Measurements from ENCODE around the gene BUB3. TPM values are rescaled to one million over a fixed set of nuclear protein-coding genes. Genes with fewer than 3 reads are reported as not detected.
A peak's percentile ranks its signal among the peaks of the same experiment; 100 is the strongest.

The BUB3 gene
- total RNA-seq, 1 donor from 2014 or later = 245 TPM

GRCh38 chr10:123150986-123151736 is 3.0 kb upstream of the BUB3 start:
- peaks cover 41% of the 10 kb centered on the region for H3K4me1 ChIP-seq
- H3K36me3 ChIP-seq = peaks cover 10% of the 10 kb centered on the region
- H3K4me3 ChIP-seq = peak overlapping the region; percentile 43
- peaks cover 51% of the 10 kb centered on the region for H3K27me3 Mint-ChIP-seq (ENCODE audit: insufficient read depth, low read depth)
- peak overlapping the region; percentile 64 for H2AFZ ChIP-seq (replicated peaks)
- H3K27ac ChIP-seq = no peak overlapping the region
- peaks cover 65% of the 10 kb centered on the region for H4K20me1 ChIP-seq (ENCODE audit: low read depth)
- no peak overlapping the region for H3K9ac ChIP-seq
- DNase-seq (ENCODE audit: low spot score) = peak; percentile 71
- H3K4me1 Mint-ChIP-seq = peaks cover 42% of the 10 kb centered on the region
- H3K36me3 Mint-ChIP-seq = peaks cover 6% of the 10 kb centered on the region
- peaks cover 19% of the 10 kb centered on the region for H3K79me2 ChIP-seq (ENCODE audit: low read depth)
- peaks cover 35% of the 10 kb centered on the region for H3F3A ChIP-seq (ENCODE audit: low read depth)
- H3K9me3 Mint-ChIP-seq = peaks cover 2% of the 10 kb centered on the region
- peaks cover 76% of the 10 kb centered on the region for H3K27me3 ChIP-seq
- H3K9me3 ChIP-seq (ENCODE audit: low read depth) = no peaks in the 10 kb centered on the region
- peak; percentile 94 for TF ChIP-seq EZH2 (IDR thresholded peaks at IDR 0.05)
- peak; percentile 9 for TF ChIP-seq CTCF (IDR thresholded peaks at IDR 0.05)
- peak; percentile 91 for TF ChIP-seq EZH2phosphoT487 (IDR thresholded peaks at IDR 0.05)
- peak overlapping the region; percentile 76 for H3K4me3 Mint-ChIP-seq
- no peak overlapping the region for H3K27ac Mint-ChIP-seq
- peak overlapping the region; percentile 80 for H3K4me2 ChIP-seq

- peaks cover under 1% of the 10 kb centered on the region for H3K9me3 Mint-ChIP-seq
- peaks cover 16% of the 10 kb centered on the region for H3K36me3 ChIP-seq
- peaks cover 47% of the 10 kb centered on the region for H3K27me3 Mint-ChIP-seq (ENCODE audit: insufficient read depth, low read depth)
- peak overlapping the region; percentile 43 for H3K4me3 ChIP-seq
- no peak overlapping the region for H3K27ac Mint-ChIP-seq
- no peak overlapping the region for H3K27ac ChIP-seq
- peak overlapping the region; percentile 80 for H3K4me2 ChIP-seq
- no peak for DNase-seq (ENCODE audit: low spot score)
- H3K4me1 ChIP-seq = peaks cover 37% of the 10 kb centered on the region
- peaks cover 42% of the 10 kb centered on the region for H3K4me1 Mint-ChIP-seq
- TF ChIP-seq CTCF (IDR thresholded peaks at IDR 0.05) (no peak), EZH2phosphoT487 (IDR thresholded peaks at IDR 0.05) (peak; percentile 5)
- H4K20me1 ChIP-seq (ENCODE audit: low read depth) = peaks cover 65% of the 10 kb centered on the region
- peaks cover 29% of the 10 kb centered on the region for H3F3A ChIP-seq (ENCODE audit: low read depth)
- no peak overlapping the region for H2AFZ ChIP-seq (replicated peaks)
- H3K79me2 ChIP-seq (ENCODE audit: low read depth) = peaks cover 25% of the 10 kb centered on the region
- H3K36me3 Mint-ChIP-seq = peaks cover 8% of the 10 kb centered on the region
- H3K9me3 ChIP-seq (ENCODE audit: low read depth) = no peaks in the 10 kb centered on the region
- H3K9ac ChIP-seq = no peak overlapping the region
- H3K4me3 Mint-ChIP-seq = peak overlapping the region; percentile 76
- H3K27me3 ChIP-seq = peaks cover 70% of the 10 kb centered on the region
Observed at GRCh38 chr10:123151737-123152135, 2.5 kb upstream of the BUB3 start.

GRCh38 chr10:123153486-123154091 is 613 bp upstream of the BUB3 start:
- H3K27me3 Mint-ChIP-seq (ENCODE audit: insufficient read depth, low read depth) = peaks cover 38% of the 10 kb centered on the region
- H3K36me3 Mint-ChIP-seq = peaks cover 24% of the 10 kb centered on the region
- no peaks in the 10 kb centered on the region for H3K9me3 Mint-ChIP-seq

More at GRCh38 chr10:123153486-123154091, 613 bp upstream of the BUB3 start:
- DNase-seq (ENCODE audit: low spot score) = no peak
- Histone ChIP-seq H4K20me1 (ENCODE audit: low read depth) (peaks cover 67% of the 10 kb centered on the region), H3K36me3 (peaks cover 26% of the 10 kb centered on the region), H2AFZ (replicated peaks) (no peak overlapping the region), H3K79me2 (ENCODE audit: low read depth) (peaks cover 43% of the 10 kb centered on the region), H3K9ac (no peak overlapping the region), H3K27me3 (peaks cover 52% of the 10 kb centered on the region), H3K9me3 (ENCODE audit: low read depth) (no peaks in the 10 kb centered on the region), H3F3A (ENCODE audit: low read depth) (peaks cover 22% of the 10 kb centered on the region), H3K4me1 (peaks cover 36% of the 10 kb centered on the region), H3K27ac (no peak overlapping the region), H3K4me2 (no peak overlapping the region), H3K4me3 (no peak overlapping the region)
- TF ChIP-seq CTCF (IDR thresholded peaks at IDR 0.05) (no peak), EZH2 (IDR thresholded peaks at IDR 0.05) (no peak), EZH2phosphoT487 (IDR thresholded peaks at IDR 0.05) (no peak)
- Mint-ChIP-seq H3K27ac (peak overlapping the region; percentile 99), H3K4me1 (peaks cover 52% of the 10 kb centered on the region), H3K4me3 (peak overlapping the region; percentile 100)

All from neural progenitor cell (in vitro differentiated cells).